CD4-positive, alpha-beta memory T cell (primary cell): ENCODE results near the gene NT5DC3. TPM values are rescaled to one million over a fixed set of nuclear protein-coding genes. Genes with fewer than 3 reads are reported as not detected.

Source experiments
- CTCF ChIA-PET: fragments of 350-600 bp; sonication (Branson Sonifier 250); formaldehyde crosslinking; loops from one replicate; lab custom pipeline; 2021; ENCODE audit warnings: inconsistent platforms; ENCODE audit not compliant: partially characterized antibody; lab: Charles Lee
- POLR2A ChIA-PET: fragments of 350-600 bp; sonication (Branson Sonifier 250); formaldehyde crosslinking; loops from one replicate; lab custom pipeline; 2021; ENCODE audit not compliant: partially characterized antibody; lab: Charles Lee
- DNase-seq, 5 donors: peaks; one replicate each; pipeline versions ENCODE4 v3.0.0 to v3.0.0-alpha.2; 2020 to 2022; ENCODE audit warnings: mixed read lengths in 1 of 5
- H3K27ac ChIP-seq: one replicate; pipeline ENCODE4 v1.7.0; 2013; ENCODE audit warnings: low read depth, low read length
- H3K27me3 ChIP-seq: 2 replicates; pipeline ENCODE4 v1.7.0; 2013; ENCODE audit warnings: mild to moderate bottlenecking, low read length, moderate library complexity; ENCODE audit not compliant: insufficient read depth
- H3K36me3 ChIP-seq: 2 replicates; pipeline ENCODE4 v1.7.0; 2013; ENCODE audit warnings: mild to moderate bottlenecking, low read length, moderate library complexity; ENCODE audit not compliant: insufficient read depth
- H3K4me1 ChIP-seq: 2 replicates; pipeline ENCODE4 v1.7.0; 2013; ENCODE audit warnings: mild to moderate bottlenecking, low read length, moderate library complexity; ENCODE audit not compliant: insufficient read depth
- H3K4me3 ChIP-seq, 2 donors: one replicate each; pipeline ENCODE4 v1.7.0; 2013; ENCODE audit warnings: low read length in 2 of 2, mild to moderate bottlenecking in 1 of 2
- H3K9me3 ChIP-seq, 2 donors: one replicate each; pipeline ENCODE4 v1.7.0; 2013; ENCODE audit warnings: low read length in 2 of 2, control low read depth in 1 of 2; ENCODE audit not compliant: control insufficient read depth in 1 of 2
- H3K27ac Mint-ChIP-seq, 7 donors: one replicate each; pipeline ENCODE4 v1.8.0; 2020 to 2021; ENCODE audit warnings: mixed read lengths in 7 of 7, mild to moderate bottlenecking in 6 of 7, inconsistent platforms in 3 of 7, moderate library complexity in 3 of 7
- H3K27me3 Mint-ChIP-seq, 2 donors: one replicate each; pipeline ENCODE4 v1.8.0; 2020 to 2021; ENCODE audit warnings: mixed read lengths in 2 of 2
- H3K36me3 Mint-ChIP-seq, 2 donors: one replicate each; pipeline ENCODE4 v1.8.0; 2020 to 2021; ENCODE audit warnings: mixed read lengths in 2 of 2, inconsistent platforms in 1 of 2, mild to moderate bottlenecking in 1 of 2
- H3K4me1 Mint-ChIP-seq, 4 donors: one replicate each; pipeline ENCODE4 v1.8.0; 2020 to 2021; ENCODE audit warnings: mixed read lengths in 4 of 4, mild to moderate bottlenecking in 1 of 4
- H3K4me3 Mint-ChIP-seq, 8 donors: one replicate each; pipeline ENCODE4 v1.8.0; 2020 to 2021; ENCODE audit warnings: mixed read lengths in 8 of 8, mild to moderate bottlenecking in 7 of 8, moderate library complexity in 6 of 8, inconsistent platforms in 3 of 8
- H3K9me3 Mint-ChIP-seq, 8 donors: one replicate each; pipeline ENCODE4 v1.8.0; 2020 to 2021; ENCODE audit warnings: mixed read lengths in 8 of 8, mild to moderate bottlenecking in 5 of 8, inconsistent platforms in 3 of 8, moderate library complexity in 1 of 8
- intact Hi-C: fragments of 100-400 bp; cut with micrococcal nuclease; formaldehyde crosslinking; loops from one replicate; pipeline ENCODE4 v1.15.1; 2023
- polyA plus RNA-seq, 2 donors: library from polyadenylated mRNA; unstranded; fragments of 300-500 nt; fragmentation: Illumina TruSeq; gene quantifications; one replicate each; pipeline ENCODE4 v1.2.3, GENCODE V29; 2021
- total RNA-seq, 2 experiments: library from RNA; stranded (reverse); gene quantifications; one replicate each; pipeline ENCODE4 v1.2.3, GENCODE V29; 2021

NT5DC3 gene
- total and polyA plus RNA-seq, 4 experiments from 2014 or later = 1.2 to 6.8 (median 3.7) TPM

- Mint-ChIP-seq H3K36me3 (peaks cover 0 to 17% of the 10 kb centered on the region in 2 donors), H3K4me1 (peaks cover 0 to 1% (median 0%) of the 10 kb centered on the region in 4 donors), H3K9me3 (peaks cover 0 to 11% (median 2%) of the 10 kb centered on the region in 8 donors), H3K27ac (no peak overlapping the region), H3K4me3 (no peak overlapping the region), H3K27me3 (no peaks in the 10 kb centered on the region)
- intact Hi-C loops = no loop called here
- Histone ChIP-seq H3K27me3 (no peaks in the 10 kb centered on the region), H3K4me3 (no peak overlapping the region), H3K4me1 (no peaks in the 10 kb centered on the region), H3K36me3 (no peaks in the 10 kb centered on the region), H3K9me3 (no peaks in the 10 kb centered on the region), H3K27ac (no peak overlapping the region)
- DNase-seq = no peak
- POLR2A ChIA-PET = no interaction called here
- CTCF ChIA-PET = no interaction called here
These were observed 16.2 kb downstream of the NT5DC3 start for GRCh38 chr12:103824845-103825244.

- Histone ChIP-seq H3K4me3 (no peak overlapping the region), H3K36me3 (no peaks in the 10 kb centered on the region), H3K27ac (no peak overlapping the region), H3K4me1 (no peaks in the 10 kb centered on the region), H3K9me3 (no peaks in the 10 kb centered on the region), H3K27me3 (no peaks in the 10 kb centered on the region)
- CTCF ChIA-PET = no interaction called here
- Mint-ChIP-seq H3K4me1 (peaks cover 0 to 1% (median 0%) of the 10 kb centered on the region in 4 donors), H3K9me3 (peaks cover 0 to 11% (median 2%) of the 10 kb centered on the region in 8 donors), H3K36me3 (peaks cover 0 to 19% of the 10 kb centered on the region in 2 donors), H3K27me3 (no peaks in the 10 kb centered on the region), H3K4me3 (no peak overlapping the region), H3K27ac (no peak overlapping the region)
- no peak for DNase-seq
- POLR2A ChIA-PET = no interaction called here
- intact Hi-C loops = no loop called here
These were observed 16.7 kb downstream of the NT5DC3 start for GRCh38 chr12:103824290-103824689.

- Histone ChIP-seq H3K4me3 (no peak overlapping the region), H3K4me1 (no peaks in the 10 kb centered on the region), H3K9me3 (no peaks in the 10 kb centered on the region), H3K27ac (no peak overlapping the region), H3K27me3 (no peaks in the 10 kb centered on the region), H3K36me3 (no peaks in the 10 kb centered on the region)
- peaks cover 0 to 19% of the 10 kb centered on the region in 2 donors for H3K36me3 Mint-ChIP-seq
- CTCF ChIA-PET = no interaction called here
- H3K27me3 Mint-ChIP-seq = no peaks in the 10 kb centered on the region
- intact Hi-C loops = no loop called here
- H3K27ac Mint-ChIP-seq = no peak overlapping the region
- H3K4me3 Mint-ChIP-seq = no peak overlapping the region
- POLR2A ChIA-PET = no interaction called here
- H3K4me1 Mint-ChIP-seq = peaks cover 0 to 1% (median 0%) of the 10 kb centered on the region in 4 donors
- DNase-seq = no peak
- peaks cover 0 to 11% (median 2%) of the 10 kb centered on the region in 8 donors for H3K9me3 Mint-ChIP-seq
These were observed 17.2 kb downstream of the NT5DC3 start for GRCh38 chr12:103823871-103824270.

GRCh38 chr12:103821773-103822172, 19.3 kb downstream of the NT5DC3 start:
- intact Hi-C loops = no loop called here
- peaks cover 0 to 1% (median 0%) of the 10 kb centered on the region in 4 donors for H3K4me1 Mint-ChIP-seq
- no peaks in the 10 kb centered on the region for H3K27me3 ChIP-seq
- H3K27me3 Mint-ChIP-seq = no peaks in the 10 kb centered on the region
- H3K36me3 ChIP-seq = no peaks in the 10 kb centered on the region
- H3K4me3 Mint-ChIP-seq = peak overlapping the region in 1 of 8 donors; percentile 7
- no peak for DNase-seq
- ChIA-PET CTCF (no interaction called here), POLR2A (no interaction called here)
- peaks cover 0 to 19% of the 10 kb centered on the region in 2 donors for H3K36me3 Mint-ChIP-seq
- H3K9me3 Mint-ChIP-seq = peaks cover 0 to 11% (median 2%) of the 10 kb centered on the region in 8 donors
- H3K27ac ChIP-seq = no peak overlapping the region
- H3K4me3 ChIP-seq = no peak overlapping the region
- no peaks in the 10 kb centered on the region for H3K4me1 ChIP-seq
- H3K9me3 ChIP-seq = no peaks in the 10 kb centered on the region
- H3K27ac Mint-ChIP-seq = no peak overlapping the region

GRCh38 chr12:103820881-103821489, 20.0 kb downstream of the NT5DC3 start:
- H3K27ac ChIP-seq = no peak overlapping the region
- ChIA-PET POLR2A (interaction anchor here (1.4 kb wide), 1 partner anchor 12 kb away, joined by 3 read pairs; no protein-coding TSS in a partner anchor), CTCF (no interaction called here)
- no peaks in the 10 kb centered on the region for H3K27me3 ChIP-seq
- H3K27ac Mint-ChIP-seq = no peak overlapping the region
- no peaks in the 10 kb centered on the region for H3K9me3 ChIP-seq
- H3K36me3 ChIP-seq = no peaks in the 10 kb centered on the region
- no peaks in the 10 kb centered on the region for H3K27me3 Mint-ChIP-seq
- peaks cover 0 to 1% (median 0%) of the 10 kb centered on the region in 4 donors for H3K4me1 Mint-ChIP-seq
- peaks cover 0 to 11% (median 2%) of the 10 kb centered on the region in 8 donors for H3K9me3 Mint-ChIP-seq
- H3K4me3 ChIP-seq = no peak overlapping the region
- intact Hi-C loops = no loop called here
- no peak overlapping the region for H3K4me3 Mint-ChIP-seq
- no peaks in the 10 kb centered on the region for H3K4me1 ChIP-seq
- no peak for DNase-seq
- peaks cover 0 to 19% of the 10 kb centered on the region in 2 donors for H3K36me3 Mint-ChIP-seq

- CTCF ChIA-PET = no interaction called here
- POLR2A ChIA-PET = interaction anchor here (1.4 kb wide), 1 partner anchor 13 kb away, joined by 3 read pairs; no protein-coding TSS in a partner anchor
- Histone ChIP-seq H3K4me1 (no peaks in the 10 kb centered on the region), H3K9me3 (no peaks in the 10 kb centered on the region), H3K27ac (no peak overlapping the region), H3K36me3 (no peaks in the 10 kb centered on the region), H3K4me3 (no peak overlapping the region), H3K27me3 (no peaks in the 10 kb centered on the region)
- DNase-seq = no peak
- Mint-ChIP-seq H3K36me3 (peaks cover 0 to 19% of the 10 kb centered on the region in 2 donors), H3K27me3 (no peaks in the 10 kb centered on the region), H3K27ac (no peak overlapping the region), H3K4me1 (peaks cover 0 to 1% (median 0%) of the 10 kb centered on the region in 4 donors), H3K4me3 (no peak overlapping the region), H3K9me3 (peaks cover 0 to 11% (median 2%) of the 10 kb centered on the region in 8 donors)
- intact Hi-C loops = no loop called here
These were observed 20.7 kb downstream of the NT5DC3 start for GRCh38 chr12:103820361-103820760.

- Mint-ChIP-seq H3K4me3 (no peak overlapping the region), H3K27ac (no peak overlapping the region), H3K36me3 (peaks cover under 1 to 20% of the 10 kb centered on the region in 2 donors), H3K27me3 (no peaks in the 10 kb centered on the region), H3K9me3 (peaks cover 0 to 11% (median 2%) of the 10 kb centered on the region in 8 donors), H3K4me1 (peaks cover 0 to 1% (median 0%) of the 10 kb centered on the region in 4 donors)
- H3K27me3 ChIP-seq = no peaks in the 10 kb centered on the region
- H3K36me3 ChIP-seq = no peaks in the 10 kb centered on the region
- H3K4me3 ChIP-seq = no peak overlapping the region
- no peak for DNase-seq
- H3K4me1 ChIP-seq = no peaks in the 10 kb centered on the region
- ChIA-PET POLR2A (interaction anchor here (1.4 kb wide), 1 partner anchor 13 kb away, joined by 3 read pairs; no protein-coding TSS in a partner anchor), CTCF (no interaction called here)
- H3K9me3 ChIP-seq = no peaks in the 10 kb centered on the region
- intact Hi-C loops = no loop called here
- H3K27ac ChIP-seq = no peak overlapping the region
These were observed 21.1 kb downstream of the NT5DC3 start for GRCh38 chr12:103819892-103820291.
